HG03135 (cell line): ENCODE data around the gene PTBP3.
"Not testable (repeated sequence)": the region's sequence is repeated elsewhere in the genome, so short reads cannot be mapped to it uniquely, and the experiment has no call there.

ENCODE experiments used
- ATAC-seq: cut with Tn5 transposase; IDR thresholded peaks from one replicate; pipeline ENCODE4 v1.9.1; 2021; ENCODE audit warnings: mild to moderate bottlenecking, moderate library complexity; ENCODE audit not compliant: unreplicated experiment

The PTBP3 gene

GRCh38 chr9:112332977-112333638 is at the start of gene PTBP3:
TSS of gene PTBP3 (minus strand) at chr9:112333619. CDS start at chr9:112297865, 35,754 bp downstream.
- peak; percentile 55 for ATAC-seq

GRCh38 chr9:112382501-112383364 is 49.3 kb upstream of the PTBP3 start:
- no peak for ATAC-seq

GRCh38 chr9:112382066-112382465 is 48.6 kb upstream of the PTBP3 start:
- no peak for ATAC-seq

GRCh38 chr9:112380825-112381221 is 47.4 kb upstream of the PTBP3 start:
- no peak for ATAC-seq

GRCh38 chr9:112380102-112380824 is 46.8 kb upstream of the PTBP3 start, which contains the start of gene HSDL2:
TSS of gene HSDL2 (plus strand) at chr9:112380108. CDS start at chr9:112380164, 56 bp downstream.
- peak; percentile 23 for ATAC-seq

GRCh38 chr9:112379177-112380101 is 46.0 kb upstream of the PTBP3 start:
- peak; percentile 83 for ATAC-seq

GRCh38 chr9:112378328-112379176 is 45.1 kb upstream of the PTBP3 start:
- ATAC-seq: peak; percentile 5

- no peak for ATAC-seq
Measured at GRCh38 chr9:112377684-112378327, 44.4 kb upstream of the PTBP3 start.

- no peak for ATAC-seq
Measured at GRCh38 chr9:112377087-112377486, 43.7 kb upstream of the PTBP3 start.

GRCh38 chr9:112375361-112375760 is 41.9 kb upstream of the PTBP3 start:
- ATAC-seq: no peak

GRCh38 chr9:112374232-112374631 is 40.8 kb upstream of the PTBP3 start:
- ATAC-seq: not testable (repeated sequence)

GRCh38 chr9:112373666-112374065 is 40.2 kb upstream of the PTBP3 start:
- not testable (repeated sequence) for ATAC-seq

- no peak for ATAC-seq
Measured at GRCh38 chr9:112371060-112371459, 37.6 kb upstream of the PTBP3 start.

GRCh38 chr9:112369817-112370216 is 36.4 kb upstream of the PTBP3 start:
- ATAC-seq: no peak

- no peak for ATAC-seq
Measured at GRCh38 chr9:112367465-112367864, 34.0 kb upstream of the PTBP3 start.

- no peak for ATAC-seq
Measured at GRCh38 chr9:112366591-112366990, 33.2 kb upstream of the PTBP3 start.

- ATAC-seq: not testable (repeated sequence)
Measured at GRCh38 chr9:112365257-112365656, 31.8 kb upstream of the PTBP3 start.

- ATAC-seq: no peak
Measured at GRCh38 chr9:112364761-112365160, 31.3 kb upstream of the PTBP3 start.

GRCh38 chr9:112361601-112362000 is 28.2 kb upstream of the PTBP3 start:
- no peak for ATAC-seq
